ENCODE data around the gene SOCS1.

Gene SOCS1

DNA sequence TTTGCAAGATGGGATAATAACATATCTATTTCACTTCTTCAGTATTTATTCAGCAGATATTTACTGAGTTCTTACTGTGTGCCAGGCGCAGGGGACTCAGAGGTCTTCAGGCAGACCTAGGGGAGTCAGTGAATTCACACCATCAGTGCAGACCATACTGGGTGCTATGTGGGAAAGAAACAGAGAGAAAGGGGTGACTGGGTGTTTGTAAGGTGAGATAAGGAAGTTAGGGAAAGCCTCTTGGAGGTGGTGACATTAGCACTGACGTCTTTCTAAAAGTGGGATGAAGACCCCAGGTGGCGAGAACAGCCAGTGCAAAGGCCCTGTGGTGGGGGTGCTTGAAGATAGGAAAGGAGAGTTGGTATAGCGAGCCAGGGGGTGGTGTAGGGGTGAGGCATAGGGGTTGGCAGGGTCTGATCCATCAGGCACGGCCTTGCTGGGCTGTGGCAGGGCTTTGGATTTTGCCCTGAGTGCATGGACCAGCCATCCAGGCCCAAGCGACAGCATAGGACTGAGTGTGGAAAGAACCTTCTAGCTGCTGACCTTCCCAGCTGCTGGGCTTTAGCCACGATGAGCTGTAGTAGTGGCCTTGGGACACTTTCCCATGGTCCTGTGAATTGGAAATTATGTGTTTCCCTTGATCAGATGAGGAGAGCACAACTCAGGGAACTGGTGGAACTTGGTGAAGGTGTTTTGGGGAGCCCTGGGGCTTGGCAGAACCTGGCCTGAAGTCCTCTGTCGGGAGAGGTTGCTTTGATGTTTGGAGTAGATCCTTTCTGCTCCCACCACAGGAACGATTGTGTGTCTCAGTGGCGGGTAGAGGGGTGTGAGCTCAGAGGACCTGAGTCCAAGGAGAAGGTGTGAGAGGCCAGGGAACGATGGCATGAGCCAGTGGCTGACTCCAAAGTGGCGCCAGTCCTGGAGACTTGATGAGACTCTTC is 3.9 kb upstream of the SOCS1 start:
- no peak for DNase-seq

DNA sequence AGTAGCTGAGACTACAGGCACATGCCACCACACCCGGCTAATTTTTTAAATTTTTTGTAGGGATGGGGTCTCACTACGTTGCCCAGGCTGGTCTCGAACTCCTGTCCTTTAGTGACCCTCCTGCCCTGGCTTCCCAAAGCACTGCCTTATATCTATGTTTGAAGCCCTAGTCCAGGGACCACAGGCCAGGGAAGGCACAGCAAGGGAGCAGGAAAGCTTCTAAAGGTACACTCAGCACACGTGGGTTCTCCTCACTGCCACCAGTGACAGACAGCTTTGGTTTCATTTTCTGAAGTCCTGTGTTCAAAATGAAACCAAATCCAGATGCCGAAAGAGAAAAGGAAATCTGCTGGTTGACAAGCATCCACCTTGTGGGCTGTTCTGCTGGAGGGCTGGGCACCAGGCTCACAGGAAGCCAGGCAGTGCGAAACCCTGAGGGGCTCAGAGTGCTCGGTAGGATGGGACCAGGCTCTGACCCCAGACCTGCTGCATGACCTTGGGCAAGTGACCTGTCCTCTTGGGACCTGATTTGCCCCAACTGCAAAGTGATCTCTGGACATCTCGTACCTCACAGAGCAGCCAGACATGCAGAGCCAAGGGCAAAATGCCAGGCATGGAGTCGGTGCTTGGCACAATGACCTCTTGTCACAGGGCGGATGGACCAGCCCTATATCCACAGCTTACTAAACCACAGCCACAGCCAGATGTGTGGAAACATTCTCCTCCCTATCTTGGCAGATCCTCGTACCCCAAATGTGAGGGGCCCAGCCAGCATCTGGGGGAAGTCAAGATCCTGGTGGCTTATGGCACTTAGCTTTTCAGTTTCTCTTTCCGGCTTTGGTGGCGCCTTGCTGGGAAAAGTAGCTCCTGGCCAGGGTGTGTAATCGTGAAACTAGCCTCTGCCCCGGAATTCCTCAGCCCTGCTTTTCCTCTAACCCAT is 2.8 kb upstream of the SOCS1 start:
- peak; percentile 52 for DNase-seq

DNA sequence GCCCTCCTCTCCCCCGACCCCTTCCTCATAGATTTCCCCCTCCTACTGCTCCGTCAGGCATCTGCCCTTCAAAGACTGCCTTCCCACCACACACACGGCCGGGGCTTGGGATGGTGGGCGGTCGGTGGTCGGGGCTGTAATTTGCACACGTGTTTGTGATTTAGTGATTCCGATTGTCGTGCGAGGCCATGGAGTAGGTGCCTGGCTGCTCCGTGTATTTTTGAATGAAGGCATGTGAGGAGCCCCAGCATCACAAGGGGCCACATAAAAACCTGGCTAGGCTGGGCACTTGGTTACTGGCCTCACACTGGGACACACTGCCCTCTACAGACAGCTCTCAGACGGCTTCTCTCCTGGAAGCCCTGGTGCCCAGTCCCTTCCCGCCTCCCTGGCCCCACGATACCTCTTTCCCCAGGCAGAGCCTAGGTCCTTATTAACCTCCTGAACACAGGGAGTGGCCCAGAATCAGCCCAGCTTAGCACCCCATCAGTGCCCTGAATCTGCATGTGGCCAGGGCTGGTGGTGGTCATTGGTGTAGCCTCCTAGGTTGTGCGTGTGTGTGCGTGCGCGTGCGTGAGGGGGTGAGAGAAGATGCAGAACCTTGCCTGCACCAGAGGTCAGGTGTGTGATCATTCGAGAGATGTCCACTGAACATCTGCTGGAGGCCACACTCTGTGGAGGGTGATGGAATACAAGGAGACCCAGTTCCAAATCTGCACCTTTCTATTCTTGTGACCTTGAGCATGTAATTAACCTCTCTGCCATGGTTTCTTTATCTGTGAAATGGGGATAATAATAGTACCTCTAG is 1.3 kb upstream of the SOCS1 start:
- DNase-seq, result peak; percentile 80

DNA sequence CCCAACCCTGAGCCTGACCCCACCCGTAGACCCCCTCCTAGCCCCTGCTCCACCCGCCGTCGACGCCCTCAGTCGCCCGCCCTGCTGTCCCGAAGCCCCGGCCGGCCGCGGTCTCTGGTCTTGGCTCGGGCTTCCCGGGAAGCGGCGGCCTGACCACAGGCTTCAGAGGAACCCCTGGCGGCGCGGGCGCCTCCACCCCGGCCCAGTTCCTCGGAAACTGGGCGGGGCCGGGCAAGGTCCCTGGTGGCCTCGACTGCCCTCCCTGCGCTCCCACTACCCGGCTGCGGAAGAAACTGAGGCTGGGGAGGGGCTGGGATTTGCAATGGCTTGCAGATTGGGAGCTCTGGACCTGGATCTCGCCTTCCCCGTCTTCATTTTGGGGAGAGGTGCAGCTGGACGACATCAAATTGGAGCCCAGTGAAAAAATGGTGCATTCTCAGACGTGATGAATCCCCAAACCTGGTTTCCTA is 692 bp upstream of the SOCS1 start:
- no peak for DNase-seq

DNA sequence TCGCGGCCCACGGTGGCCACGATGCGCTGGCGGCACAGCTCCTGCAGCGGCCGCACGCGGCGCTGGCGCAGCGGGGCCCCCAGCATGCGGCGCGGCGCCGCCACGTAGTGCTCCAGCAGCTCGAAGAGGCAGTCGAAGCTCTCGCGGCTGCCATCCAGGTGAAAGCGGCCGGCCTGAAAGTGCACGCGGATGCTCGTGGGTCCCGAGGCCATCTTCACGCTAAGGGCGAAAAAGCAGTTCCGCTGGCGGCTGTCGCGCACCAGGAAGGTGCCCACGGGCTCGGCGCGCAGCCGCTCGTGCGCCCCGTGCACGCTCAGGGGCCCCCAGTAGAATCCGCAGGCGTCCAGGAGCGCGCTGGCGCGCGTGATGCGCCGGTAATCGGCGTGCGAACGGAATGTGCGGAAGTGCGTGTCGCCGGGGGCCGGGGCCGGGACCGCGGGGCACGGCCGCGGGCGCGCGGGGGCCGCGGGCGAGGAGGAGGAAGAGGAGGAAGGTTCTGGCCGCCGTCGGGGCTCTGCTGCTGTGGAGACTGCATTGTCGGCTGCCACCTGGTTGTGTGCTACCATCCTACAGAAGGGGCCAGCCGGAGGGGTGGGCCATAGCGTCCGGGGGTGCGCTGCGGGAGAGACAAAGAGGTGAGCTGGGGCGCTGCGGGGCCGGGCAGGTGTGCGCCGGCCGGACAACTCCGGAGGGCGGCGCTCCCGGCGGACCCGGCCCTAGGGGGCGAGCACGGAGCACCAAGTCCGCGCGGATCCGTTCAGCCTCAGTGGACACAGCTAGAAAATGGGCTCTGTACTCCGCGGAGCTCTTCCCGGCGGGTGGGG is 879 bp downstream of the SOCS1 start:
- peak; percentile 66 for DNase-seq

DNA sequence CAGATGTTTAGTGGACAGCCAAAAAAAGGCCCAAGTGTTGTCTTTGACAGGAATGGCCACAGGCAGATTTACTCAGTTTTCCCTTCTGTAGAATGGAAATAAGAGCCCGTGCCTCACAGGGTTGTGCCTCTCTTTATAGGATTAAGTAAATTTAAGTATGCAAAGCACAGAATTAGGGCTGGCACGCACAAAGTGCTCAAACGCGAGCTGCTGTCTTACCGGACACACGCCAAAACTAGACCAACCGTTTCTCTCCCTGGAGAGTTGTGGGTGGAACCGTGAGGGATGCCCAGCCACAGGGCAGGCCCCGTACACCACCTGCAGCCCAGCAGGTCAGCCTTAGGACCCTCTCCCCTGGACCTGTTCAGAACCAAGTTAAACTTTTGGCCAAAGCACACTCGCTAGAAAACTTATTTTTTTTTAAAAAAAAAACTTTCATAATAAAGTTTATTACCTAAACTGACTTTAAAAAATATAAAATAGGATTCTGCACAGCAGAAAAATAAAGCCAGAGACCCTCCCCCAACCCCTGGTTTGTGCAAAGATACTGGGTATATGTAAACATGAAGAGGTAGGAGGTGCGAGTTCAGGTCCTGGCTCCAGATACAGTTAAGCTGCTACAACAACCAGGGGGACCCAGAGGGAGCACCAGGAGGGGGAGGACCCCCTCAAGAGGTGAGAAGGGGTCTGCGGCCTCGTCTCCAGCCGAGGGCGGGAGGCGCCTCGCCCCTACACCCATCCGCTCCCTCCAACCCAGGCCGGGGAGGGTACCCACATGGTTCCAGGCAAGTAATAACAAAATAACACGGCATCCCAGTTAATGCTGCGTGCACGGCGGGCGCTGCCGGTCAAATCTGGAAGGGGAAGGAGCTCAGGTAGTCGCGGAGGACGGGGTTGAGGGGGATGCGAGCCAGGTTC is 1.8 kb downstream of the SOCS1 start:
- DNase-seq, result peak; percentile 46

DNA sequence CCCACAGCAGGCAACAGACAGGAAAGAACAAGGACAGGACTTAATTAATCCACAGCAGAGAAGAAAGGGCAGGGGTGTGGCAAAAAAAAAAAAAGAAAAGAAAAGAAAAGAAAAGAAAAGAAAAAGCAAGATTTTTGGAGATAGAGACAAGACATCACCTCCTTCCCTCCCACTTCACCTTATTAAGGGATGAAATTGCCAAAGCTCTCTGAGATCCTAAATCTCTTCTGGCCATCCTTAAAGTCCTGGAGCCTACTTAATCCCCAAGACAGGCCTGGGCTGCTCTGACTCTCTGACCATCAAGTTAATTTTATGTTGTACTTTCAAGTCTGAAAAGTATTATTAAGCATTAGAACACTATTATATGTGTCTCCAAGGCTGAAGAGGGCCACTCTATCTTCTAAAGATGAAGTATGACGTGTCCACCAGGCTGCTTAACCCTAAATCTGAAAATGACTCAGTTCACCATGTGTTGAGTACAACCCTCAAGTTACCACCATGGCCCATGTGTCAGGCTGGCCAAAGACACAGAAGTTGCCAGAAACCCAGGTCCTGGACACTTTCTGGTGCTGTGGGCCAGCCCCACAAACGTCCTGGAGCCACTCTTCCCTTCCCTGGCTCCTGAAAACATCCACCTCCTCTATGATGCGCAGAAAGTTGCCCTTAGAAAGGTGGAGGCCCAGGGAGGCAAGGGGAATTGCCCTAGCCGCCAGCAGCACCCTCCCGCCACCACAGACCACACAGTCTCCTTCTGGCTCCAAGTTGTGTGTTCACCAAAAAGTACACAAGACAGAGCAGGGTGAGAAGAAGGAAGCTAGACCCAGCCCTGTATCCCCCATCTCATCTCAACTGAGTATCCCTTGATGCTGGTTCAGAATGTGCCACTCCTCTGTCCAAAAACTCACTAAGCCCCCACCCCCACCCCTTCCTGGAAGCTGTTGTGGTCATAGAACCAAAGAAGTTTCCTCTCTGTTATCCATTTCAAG is 2.7 kb downstream of the SOCS1 start:
- no peak for DNase-seq

DNA sequence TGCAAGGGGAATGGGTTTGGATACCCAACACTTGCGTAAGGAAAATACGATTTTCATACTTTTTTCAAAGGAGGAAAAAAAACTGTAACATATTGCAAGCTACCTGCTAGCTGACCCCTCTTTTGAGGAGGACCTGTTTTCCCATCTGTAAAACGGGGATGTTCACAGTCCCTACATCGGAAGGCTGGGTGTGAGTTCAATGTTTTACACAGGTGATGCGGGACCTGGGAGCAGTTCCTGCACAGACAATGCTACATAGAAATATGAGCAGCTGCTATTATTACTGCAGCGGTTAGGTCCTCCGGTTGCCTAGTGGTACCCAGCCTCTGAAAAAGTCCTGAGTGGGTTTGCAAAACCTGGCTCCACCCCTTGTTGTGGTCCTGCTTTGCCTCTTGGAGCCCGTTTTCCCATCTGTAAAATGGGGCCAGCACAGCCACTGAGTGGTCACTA is 3.5 kb downstream of the SOCS1 start:
- no peak for DNase-seq

DNA sequence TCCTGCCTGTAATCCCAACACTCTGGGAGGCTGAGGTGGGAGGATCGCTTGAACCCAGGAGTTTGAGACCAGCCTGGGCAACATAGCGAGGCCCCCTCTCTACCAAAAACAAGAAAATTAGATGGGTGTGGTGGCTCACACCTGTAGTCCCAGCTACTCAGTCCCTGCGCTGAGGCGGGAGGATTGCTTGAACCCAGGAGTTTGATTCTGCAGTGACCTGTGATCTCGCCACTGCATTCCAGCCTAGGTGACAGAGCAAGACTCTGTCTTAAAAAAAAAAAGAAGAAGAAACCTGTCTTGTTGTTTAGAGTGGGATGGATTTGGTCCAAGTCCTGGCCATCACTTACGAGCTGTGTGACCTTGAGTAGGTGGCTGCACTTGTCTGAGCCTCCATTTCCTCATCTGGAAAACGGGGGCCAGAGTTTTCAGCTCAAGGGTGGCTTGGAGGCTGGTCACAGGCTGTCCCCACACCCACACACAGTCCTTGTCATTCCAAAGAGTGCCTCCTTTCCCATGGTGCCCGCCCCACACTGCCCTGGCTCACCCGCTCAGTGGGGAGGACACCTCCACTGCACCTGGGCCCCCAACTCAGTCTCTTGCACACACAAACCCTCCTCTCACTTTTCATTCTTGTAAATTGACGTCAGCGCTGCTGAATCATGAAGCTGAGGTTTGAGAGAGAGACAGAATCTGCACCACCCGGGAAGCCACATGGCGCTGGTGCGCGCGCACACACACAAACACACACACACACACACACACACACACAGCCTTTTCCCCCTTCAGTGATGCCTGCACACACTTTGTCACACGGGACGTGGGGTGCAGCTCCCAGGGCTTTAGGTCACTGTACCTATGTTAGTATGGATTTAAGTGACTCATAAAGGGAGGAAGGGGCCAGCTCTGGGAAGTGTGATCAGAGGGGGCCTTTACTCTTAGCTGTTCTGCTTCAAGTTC is 4.2 kb downstream of the SOCS1 start:
- no peak for DNase-seq

DNA sequence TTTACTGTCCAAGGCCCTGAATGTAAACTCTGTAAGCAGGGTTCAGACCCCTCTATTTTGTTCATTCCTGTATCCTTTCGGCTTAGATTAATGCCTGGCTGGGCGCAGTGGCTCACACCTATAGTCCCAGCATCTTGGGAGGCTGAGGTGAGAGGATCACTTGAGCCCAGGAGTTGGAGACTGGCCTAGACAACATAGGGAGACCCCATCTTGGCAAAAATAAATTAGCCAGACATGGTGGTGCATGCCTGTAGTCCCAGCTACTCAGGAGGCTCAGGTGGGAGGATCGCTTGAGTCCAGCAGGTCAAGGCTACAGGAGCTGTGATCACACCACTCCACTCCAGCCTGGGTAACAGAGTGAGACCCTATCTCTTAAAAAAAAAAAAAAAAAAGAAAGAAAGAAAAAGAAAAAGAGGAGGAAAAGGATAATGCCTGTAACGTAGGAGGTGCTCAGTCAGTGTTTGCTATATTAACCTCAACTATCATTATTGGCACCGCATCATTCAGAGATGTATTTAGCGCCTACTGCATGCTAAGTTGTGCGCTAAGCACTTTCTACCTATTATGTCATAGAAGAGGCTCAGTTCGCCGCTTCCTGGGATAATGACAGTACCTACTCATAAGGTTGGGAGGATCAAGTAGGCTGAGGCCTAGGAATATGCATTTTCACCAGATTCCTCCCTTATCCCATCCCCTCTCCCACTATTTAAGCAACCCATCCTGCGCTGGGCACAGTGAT is 5.0 kb downstream of the SOCS1 start:
- DNase-seq, result no peak

DNA sequence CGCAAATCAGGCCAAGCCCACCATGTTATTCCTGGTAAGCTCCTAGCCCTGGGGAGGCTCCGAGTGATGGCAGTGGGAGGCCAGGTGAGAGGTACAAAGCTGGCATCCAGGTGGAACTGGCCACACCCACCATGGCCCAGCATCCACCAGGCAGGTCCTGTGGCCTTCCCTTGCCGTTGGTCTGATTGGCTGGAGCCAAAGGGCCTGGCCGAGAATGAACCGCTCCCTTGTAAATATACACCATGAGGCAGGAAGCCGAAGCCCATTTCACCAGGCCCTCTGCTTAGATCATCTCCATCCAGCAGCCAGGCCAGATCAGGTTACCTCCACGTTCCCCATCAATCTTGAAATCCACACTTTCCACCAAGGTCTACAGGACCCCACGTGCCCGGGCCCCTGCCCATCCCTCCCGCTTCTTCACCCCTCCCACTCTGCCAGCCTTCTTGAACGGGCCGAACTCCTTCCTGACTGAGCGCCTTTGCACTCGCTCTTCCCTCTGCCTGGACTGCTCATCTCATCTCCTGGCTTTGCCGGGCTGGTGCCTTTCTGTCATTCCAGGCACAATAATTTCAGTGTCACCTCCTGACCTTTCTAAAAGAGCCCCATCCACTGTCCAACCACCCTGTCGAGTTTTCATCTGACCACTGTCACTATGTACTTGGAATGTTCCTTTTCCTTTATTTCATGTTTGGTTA is 5.8 kb downstream of the SOCS1 start:
- no peak for DNase-seq

DNA sequence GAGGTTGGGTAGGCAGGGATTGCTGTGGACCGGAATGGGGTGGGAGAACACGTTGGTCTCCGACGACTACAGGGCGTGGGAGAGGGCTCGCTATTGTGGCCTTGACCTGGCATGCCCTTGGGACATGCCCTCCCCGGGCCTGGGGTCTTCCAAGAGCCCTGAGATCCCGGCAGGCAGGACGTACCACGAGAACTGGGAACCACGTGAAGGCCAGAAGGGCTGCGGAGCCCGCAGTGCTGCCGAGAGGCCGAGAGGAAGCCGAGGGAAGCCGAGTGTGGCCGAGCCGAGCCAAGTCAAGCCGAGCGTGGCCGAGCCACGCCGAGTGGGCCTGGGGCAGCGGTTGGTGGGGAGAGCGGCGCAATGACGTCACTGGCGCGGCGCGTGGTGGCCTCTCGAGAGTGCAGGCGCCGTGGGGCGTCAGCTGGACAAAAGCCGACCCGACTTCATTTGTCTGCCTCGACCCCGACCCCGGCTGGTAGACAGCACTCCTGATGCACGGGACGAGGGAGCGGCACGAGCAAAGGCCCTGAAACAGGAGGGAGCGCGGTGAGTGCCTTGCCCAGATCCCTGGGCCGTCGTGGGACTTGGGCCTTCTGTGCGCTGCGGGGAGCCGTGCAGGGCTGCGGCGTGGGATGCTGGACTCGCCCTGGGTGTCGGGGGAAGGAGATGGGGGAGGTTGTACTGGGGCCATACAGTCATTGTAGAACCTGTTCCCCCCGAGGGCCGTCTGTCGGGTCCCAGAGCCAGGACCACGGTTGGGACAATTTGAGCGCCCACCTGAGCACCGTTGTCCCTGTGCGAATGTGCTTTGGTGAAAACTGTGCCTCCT is 6.6 kb downstream of the SOCS1 start:
- DNase-seq, result no peak

DNA sequence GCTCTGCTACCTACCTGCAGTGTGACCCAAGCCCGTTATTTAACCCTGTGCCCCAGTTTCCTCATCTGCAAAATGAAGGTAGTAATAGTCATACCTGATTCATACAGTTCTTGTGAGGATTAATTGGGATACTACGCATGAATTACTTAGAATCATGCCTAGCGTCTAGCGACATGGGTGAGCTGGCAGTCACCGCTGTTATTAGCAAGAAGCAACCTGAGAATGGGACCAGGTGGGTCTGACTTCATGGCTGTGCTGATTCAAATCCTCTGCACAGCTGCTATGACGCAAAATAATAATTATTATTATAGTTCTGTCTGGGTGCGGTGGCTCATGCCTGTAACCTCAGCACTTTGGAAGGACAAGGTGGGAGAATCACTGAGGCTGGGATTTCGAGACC is 7.9 kb downstream of the SOCS1 start:
- DNase-seq, result no peak

DNA sequence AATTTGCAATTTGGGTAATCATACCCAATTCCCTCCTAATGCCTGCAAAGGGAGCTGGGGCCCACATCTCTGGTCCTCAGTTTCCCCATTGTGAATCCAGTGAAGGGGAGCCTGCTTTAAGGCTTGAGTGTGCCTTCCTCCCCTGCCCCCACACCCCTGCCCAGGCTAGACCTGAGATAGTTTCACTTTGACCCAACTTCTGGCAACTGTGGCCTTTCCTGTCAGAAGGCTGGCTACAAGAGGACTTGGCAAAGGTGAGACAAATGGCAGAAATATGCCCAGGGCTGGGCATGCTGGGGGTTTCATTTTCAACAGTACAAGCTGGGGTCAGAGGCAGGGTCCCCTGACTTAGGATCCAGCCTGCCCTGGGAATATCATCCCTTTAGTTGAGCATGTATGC is 10.0 kb downstream of the SOCS1 start:
- DNase-seq, result no peak

DNA sequence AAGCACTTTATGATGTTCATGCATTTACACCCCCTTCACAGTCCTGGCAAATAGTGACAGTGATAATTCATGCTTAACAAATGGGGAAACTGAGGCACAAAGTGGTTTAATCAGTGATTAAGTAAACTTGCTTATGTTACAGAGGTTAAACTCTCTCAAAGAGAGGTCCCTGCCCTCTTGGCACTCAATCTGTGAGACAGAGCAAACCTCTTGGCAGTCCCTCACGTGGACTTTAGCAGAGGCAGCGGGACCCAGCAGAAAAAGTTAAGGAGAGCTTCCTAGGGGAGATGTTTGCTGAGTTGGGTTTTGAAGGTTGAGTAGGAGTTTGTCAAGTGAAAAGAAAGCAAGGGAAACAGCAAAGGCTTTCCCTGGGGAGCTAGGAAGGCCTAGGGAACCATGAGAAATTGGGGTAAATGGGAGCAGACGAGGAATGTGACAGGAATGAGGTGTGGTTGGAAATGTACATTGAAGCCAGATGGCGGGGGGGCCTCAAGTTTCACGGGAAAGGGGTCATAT is 10.7 kb downstream of the SOCS1 start:
- DNase-seq, result no peak
